ENCODE data around the gene AFM.

The AFM gene

DNA sequence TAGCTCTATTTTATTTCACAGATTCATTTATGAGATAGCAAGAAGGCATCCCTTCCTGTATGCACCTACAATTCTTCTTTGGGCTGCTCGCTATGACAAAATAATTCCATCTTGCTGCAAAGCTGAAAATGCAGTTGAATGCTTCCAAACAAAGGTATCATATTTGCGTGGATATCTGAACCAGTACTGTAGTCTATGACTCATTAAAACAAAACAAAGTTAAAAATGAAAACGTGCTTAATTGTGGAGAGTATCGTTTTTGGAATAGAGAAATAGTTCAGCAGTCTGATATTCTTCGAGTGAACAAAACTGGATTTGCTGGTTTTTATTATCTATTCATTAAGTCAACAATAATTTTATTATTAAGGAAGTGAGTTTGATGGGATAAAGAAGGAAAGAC is 39.3 kb upstream of the AFM start:
- ATAC-seq (replicated peaks) (no peak), DNase-seq (no peak)
- no peaks in the 10 kb centered on the region for H3K36me3 Mint-ChIP-seq
- no peaks in the 10 kb centered on the region for H3K9me3 Mint-ChIP-seq
- H3K4me3 Mint-ChIP-seq: no peak overlapping the region
- H3K27ac Mint-ChIP-seq: no peak overlapping the region
- peaks cover 3 to 4% of the 10 kb centered on the region in 2 donors for H3K27me3 Mint-ChIP-seq
- H3K4me1 Mint-ChIP-seq: no peaks in the 10 kb centered on the region

DNA sequence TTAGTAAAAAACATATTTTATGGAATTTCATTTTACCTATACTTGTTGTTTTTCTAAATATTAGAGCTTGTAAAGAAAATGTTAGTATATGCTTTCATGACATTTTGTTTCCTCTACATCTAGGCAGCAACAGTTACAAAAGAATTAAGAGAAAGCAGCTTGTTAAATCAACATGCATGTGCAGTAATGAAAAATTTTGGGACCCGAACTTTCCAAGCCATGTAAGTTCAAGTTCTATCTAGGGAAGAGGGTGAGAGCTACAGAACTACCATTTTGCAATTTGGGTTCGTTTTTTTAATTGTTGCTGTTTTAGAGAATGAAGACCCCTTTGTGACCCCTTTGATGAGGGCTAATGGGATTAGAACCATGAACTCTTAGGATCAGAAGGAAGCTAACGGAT is 38.3 kb upstream of the AFM start:
- ATAC-seq (replicated peaks): no peak
- DNase-seq: no peak
- Mint-ChIP-seq H3K9me3 (no peaks in the 10 kb centered on the region), H3K4me1 (no peaks in the 10 kb centered on the region), H3K4me3 (no peak overlapping the region), H3K27ac (no peak overlapping the region), H3K27me3 (peaks cover 4 to 8% of the 10 kb centered on the region in 2 donors), H3K36me3 (no peaks in the 10 kb centered on the region)

DNA sequence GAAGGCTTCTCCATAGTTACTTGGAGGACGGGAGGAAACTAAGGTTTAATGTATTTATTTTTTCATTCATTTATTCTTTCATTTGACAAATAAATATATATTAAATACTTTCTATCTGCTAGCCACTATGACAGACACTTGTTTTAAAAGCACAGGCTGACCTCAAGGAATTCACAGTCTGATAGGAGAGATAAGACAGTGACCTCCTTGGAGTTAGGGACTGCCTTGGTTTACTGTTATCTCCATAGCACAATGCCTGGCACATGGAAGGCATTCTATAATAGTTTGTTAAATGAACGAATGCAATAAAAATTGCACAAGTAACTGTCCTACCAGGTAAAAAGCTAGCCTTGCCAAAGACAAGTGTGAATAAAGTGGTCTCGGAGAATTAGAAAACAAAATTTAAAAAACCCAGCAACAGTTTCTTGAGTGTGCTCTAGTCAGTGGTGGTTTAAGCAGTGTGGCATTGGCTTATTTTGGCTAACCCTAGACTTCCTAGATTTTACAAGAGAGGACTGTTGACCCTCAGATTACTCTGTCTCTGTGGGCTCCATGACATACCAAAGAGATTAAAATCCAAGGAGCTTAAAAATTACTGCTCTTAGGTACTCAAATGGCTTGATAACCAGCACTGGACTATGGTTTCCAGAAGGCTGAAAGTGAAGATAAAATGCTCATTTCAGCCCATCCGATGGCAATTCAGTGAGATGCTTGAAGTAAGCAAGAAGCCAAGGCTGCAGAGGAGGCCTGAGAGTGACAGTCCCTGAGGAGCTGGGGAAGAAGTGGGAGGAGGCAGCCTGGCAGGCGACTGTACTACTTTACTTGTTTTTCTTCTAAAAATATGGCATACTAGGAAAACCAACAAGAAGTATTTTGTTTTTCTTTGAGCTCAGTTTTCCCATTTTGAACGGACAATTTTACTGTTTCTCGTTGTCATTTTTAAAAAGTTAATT is 35.9 kb upstream of the AFM start:
- Mint-ChIP-seq H3K36me3 (no peaks in the 10 kb centered on the region), H3K4me1 (no peaks in the 10 kb centered on the region), H3K4me3 (no peak overlapping the region), H3K9me3 (no peaks in the 10 kb centered on the region), H3K27me3 (peaks cover 4 to 8% of the 10 kb centered on the region in 2 donors), H3K27ac (no peak overlapping the region)
- DNase-seq: no peak
- no peak for ATAC-seq (replicated peaks)

DNA sequence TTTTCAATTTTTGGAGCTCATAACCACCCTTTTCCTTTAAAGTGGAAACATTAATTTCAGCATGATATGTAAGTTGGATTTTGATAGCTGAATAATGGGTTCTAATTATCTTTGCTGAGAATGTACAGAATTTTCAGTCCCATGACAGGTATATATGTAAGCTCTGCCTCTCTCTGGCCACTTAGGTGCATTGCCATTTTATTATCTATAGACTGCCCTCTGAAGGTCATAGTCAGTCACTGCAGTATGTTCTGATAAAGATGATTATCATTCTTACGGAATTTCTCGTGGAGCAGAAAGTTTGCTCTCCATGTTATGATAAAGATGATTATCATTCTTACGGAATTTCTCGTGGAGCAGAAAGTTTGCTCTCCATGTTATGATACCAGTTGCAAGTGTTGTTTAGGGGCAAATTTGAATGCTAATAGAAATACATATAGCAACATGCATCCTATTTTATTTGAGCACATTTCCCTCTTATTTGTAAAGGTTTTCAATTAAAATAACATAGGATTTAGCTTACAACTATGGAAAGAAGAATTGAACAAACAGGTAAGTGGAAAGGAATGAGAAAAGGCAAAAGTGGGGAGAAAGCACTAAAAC is 35.1 kb upstream of the AFM start:
- Mint-ChIP-seq H3K27me3 (peaks cover 4 to 8% of the 10 kb centered on the region in 2 donors), H3K4me1 (no peaks in the 10 kb centered on the region), H3K27ac (no peak overlapping the region), H3K4me3 (no peak overlapping the region), H3K9me3 (no peaks in the 10 kb centered on the region), H3K36me3 (no peaks in the 10 kb centered on the region)
- no peak for DNase-seq
- peak; percentile 87 to 93 for ATAC-seq (replicated peaks)

DNA sequence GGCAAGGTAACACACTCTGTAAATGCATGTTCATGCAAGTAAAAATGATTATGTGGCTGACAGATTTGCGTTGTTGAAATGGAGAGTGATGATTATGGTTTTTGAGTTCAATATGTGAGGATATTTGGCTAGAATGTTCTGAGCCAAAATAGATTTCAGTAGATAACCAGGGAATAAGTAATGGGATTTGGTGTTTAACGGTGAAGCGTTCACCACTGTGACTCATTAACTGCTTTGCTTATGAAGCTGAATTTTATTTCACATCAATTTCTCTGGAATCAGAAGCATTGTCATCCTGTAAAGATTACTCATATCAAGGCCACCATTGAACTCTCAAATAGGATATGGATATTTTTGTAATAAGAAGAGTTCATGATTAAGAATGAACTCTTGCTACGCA is 33.9 kb upstream of the AFM start:
- DNase-seq: no peak
- no peaks in the 10 kb centered on the region for H3K36me3 Mint-ChIP-seq
- no peak for ATAC-seq (replicated peaks)
- H3K9me3 Mint-ChIP-seq: no peaks in the 10 kb centered on the region
- no peaks in the 10 kb centered on the region for H3K4me1 Mint-ChIP-seq
- H3K27me3 Mint-ChIP-seq: peaks cover 4 to 13% of the 10 kb centered on the region in 2 donors
- no peak overlapping the region for H3K4me3 Mint-ChIP-seq
- H3K27ac Mint-ChIP-seq: no peak overlapping the region

DNA sequence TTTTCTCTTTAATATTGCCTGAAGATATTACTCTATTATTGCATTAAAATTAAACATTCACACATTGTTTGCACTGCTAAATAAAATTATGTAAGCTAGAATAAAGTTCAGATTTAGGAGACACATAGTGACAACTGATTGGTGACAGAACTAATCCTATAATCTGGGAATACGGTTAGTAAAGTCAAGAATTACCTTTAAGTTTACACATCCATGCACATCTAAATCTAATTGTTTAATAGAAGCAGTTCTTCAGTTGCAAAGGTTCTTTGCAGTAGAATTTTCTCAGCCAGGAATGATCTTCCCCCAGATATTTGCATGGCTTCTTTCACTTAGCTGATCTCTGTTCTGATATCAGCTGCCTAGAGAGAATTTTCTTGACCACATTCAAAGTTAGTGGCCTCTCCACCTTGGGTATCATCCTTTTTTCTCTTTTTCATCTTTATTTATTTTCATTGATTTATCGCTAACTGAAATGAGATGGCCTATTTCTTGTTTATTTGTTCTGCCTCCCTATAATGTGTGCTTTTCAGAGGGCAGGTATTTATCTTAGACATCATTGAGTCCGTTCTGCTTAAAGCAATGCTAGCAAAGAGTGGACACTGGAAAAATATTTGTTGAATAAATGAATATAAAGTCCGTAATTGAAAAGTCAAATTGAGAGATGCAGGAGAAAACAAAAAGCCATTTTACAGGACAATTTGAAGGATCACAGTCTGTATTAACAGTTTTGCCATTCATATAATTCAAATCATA is 32.9 kb upstream of the AFM start:
- no peak overlapping the region for H3K4me3 Mint-ChIP-seq
- H3K36me3 Mint-ChIP-seq: no peaks in the 10 kb centered on the region
- DNase-seq (no peak), ATAC-seq (replicated peaks) (no peak)
- H3K4me1 Mint-ChIP-seq: no peaks in the 10 kb centered on the region
- H3K9me3 Mint-ChIP-seq: no peaks in the 10 kb centered on the region
- H3K27ac Mint-ChIP-seq: no peak overlapping the region
- H3K27me3 Mint-ChIP-seq: peaks cover 4 to 15% of the 10 kb centered on the region in 2 donors

DNA sequence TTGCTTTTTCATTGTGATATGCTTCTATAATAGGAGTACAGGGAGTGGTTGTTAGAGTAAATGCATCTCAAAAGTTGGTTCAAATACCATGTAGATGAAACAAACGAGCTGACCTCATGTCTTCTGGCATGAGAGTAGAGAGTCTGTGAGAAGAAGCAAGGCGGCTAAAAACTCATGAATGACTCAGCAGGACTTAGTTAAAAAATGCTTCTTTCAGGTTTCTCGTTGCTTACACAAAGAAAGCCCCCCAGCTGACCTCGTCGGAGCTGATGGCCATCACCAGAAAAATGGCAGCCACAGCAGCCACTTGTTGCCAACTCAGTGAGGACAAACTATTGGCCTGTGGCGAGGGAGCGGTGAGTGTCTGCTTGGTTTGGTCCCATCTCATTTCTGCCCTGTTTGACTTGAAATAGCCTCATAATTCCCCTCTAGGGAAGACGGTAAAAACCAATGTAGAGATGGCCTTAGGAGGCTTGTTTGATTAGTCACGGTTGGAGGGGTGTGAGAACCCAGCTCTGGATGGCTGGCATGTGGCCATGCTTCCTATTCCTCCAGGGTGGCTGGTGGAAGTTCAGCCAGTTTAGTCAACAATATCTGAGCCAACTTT is 31.0 kb upstream of the AFM start:
- no peak for DNase-seq
- Mint-ChIP-seq H3K4me3 (no peak overlapping the region), H3K9me3 (no peaks in the 10 kb centered on the region), H3K4me1 (no peaks in the 10 kb centered on the region), H3K27me3 (peaks cover 4 to 15% of the 10 kb centered on the region in 2 donors), H3K36me3 (no peaks in the 10 kb centered on the region), H3K27ac (no peak overlapping the region)
- no peak for ATAC-seq (replicated peaks)

DNA sequence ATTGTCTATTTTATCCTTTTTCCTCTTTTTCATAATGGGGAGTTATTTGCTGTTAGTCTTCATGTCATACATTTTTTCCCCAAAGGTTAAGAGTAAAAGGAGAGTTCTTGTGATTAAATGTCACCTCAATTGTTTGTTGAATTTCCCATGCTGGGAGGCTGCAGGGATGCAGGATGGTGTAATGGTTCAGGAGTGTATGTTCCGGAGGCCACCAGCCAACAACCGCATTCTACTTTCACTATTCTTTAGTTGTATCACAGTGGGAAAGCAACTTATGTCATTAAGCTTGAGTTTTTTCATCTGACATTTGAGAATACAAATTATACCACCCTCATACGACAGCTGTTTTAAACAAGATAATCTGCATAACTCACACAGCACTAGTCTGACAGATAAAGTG is 30.1 kb upstream of the AFM start:
- no peaks in the 10 kb centered on the region for H3K36me3 Mint-ChIP-seq
- H3K4me3 Mint-ChIP-seq: no peak overlapping the region
- H3K27ac Mint-ChIP-seq: no peak overlapping the region
- ATAC-seq (replicated peaks) (no peak), DNase-seq (no peak)
- no peaks in the 10 kb centered on the region for H3K9me3 Mint-ChIP-seq
- no peaks in the 10 kb centered on the region for H3K4me1 Mint-ChIP-seq
- peaks cover 0 to 15% of the 10 kb centered on the region in 2 donors for H3K27me3 Mint-ChIP-seq

DNA sequence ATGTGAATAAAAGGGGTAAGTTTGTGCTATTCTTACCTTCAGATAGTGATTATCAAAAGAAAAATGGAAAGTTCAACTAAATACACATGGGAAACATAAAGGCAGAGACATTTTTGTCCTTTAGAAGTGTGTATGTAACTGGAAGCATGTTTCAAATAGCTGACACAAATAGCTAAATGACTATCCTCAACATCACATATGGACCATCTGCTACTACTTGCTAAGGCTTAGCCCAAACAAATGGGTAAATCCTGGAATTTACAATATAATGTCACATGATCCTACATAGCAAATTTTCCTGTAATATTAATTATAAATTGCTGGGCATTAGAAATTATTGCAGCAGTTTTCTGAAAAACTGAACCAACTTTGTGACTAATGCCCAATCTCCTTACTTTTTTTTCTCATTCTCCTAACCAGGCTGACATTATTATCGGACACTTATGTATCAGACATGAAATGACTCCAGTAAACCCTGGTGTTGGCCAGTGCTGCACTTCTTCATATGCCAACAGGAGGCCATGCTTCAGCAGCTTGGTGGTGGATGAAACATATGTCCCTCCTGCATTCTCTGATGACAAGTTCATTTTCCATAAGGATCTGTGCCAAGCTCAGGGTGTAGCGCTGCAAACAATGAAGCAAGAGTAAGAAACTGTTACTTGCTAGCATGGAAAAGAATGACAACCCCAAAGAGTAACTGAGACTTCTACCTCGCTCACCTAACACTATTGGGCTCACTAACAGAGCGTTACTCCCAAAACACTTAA is 29.4 kb upstream of the AFM start:
- H3K9me3 Mint-ChIP-seq: no peaks in the 10 kb centered on the region
- H3K36me3 Mint-ChIP-seq: no peaks in the 10 kb centered on the region
- no peak for DNase-seq
- peaks cover 0 to 17% of the 10 kb centered on the region in 2 donors for H3K27me3 Mint-ChIP-seq
- no peaks in the 10 kb centered on the region for H3K4me1 Mint-ChIP-seq
- no peak overlapping the region for H3K4me3 Mint-ChIP-seq
- ATAC-seq (replicated peaks): no peak
- no peak overlapping the region for H3K27ac Mint-ChIP-seq

DNA sequence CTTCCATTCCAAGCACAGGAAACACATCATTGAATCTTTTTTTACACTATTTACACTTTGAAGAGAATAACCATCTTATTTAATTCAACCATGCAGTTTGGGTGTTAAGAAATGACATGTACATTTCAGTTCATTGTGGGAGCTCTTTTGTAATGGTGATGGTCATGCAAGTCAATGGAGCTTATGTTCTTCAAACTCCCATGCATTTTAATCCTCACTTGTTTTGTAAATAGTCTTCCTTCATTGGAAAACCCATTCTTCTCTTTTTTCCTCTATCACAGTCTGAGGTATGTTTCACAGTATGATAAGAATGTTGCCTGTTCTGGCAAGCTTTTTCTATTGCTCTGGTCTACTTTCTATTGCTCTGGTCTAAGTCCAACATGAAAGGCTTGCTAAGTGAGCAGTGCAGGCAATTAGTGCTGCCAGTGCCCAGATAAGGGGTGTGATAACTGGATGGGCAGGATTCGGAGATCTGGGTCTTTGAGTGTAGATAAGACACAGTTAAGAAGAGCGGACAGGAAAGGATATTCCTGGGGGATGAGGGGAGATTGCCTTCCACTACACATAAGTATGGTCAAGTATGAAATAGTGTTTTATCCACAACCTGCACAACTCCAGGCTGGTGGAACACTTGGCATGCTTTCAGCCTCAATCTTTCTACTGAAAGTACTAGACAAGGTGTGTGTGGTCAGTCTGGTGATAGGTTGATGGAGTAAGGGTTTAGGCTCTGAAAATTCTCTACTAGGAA is 28.4 kb upstream of the AFM start:
- Mint-ChIP-seq H3K9me3 (no peaks in the 10 kb centered on the region), H3K27ac (no peak overlapping the region), H3K4me3 (no peak overlapping the region), H3K4me1 (no peaks in the 10 kb centered on the region), H3K36me3 (no peaks in the 10 kb centered on the region), H3K27me3 (peaks cover 6 to 12% of the 10 kb centered on the region in 2 donors)
- DNase-seq (no peak), ATAC-seq (replicated peaks) (no peak)

DNA sequence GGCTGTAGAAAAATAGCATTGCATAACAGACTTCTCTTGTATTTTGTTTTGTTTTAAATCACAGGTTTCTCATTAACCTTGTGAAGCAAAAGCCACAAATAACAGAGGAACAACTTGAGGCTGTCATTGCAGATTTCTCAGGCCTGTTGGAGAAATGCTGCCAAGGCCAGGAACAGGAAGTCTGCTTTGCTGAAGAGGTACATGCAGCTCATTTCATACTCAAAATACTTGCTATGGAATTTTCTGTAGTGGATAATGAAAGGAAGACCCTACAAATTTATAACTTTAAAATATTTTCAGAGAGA is 27.9 kb upstream of the AFM start:
- DNase-seq (no peak), ATAC-seq (replicated peaks) (no peak)
- Mint-ChIP-seq H3K27ac (no peak overlapping the region), H3K27me3 (peaks cover 6 to 12% of the 10 kb centered on the region in 2 donors), H3K36me3 (no peaks in the 10 kb centered on the region), H3K4me1 (no peaks in the 10 kb centered on the region), H3K9me3 (no peaks in the 10 kb centered on the region), H3K4me3 (no peak overlapping the region)

DNA sequence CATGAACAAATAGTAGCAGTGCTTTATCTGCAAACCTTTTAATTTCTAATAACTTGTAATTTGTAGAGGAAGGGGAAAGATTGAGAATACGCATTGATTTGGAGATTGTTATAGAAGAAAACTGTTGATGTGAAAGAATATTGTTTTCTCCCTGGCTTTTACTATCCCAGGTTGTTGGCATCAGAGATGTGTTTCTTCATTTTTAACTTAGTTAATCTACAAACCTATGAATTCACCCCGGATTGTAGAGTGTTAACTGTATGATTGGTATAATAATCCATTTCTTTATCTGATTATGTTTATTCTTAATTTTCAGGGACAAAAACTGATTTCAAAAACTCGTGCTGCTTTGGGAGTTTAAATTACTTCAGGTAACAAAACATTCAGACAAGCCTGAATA is 26.6 kb upstream of the AFM start:
- no peaks in the 10 kb centered on the region for H3K9me3 Mint-ChIP-seq
- no peak overlapping the region for H3K4me3 Mint-ChIP-seq

DNA sequence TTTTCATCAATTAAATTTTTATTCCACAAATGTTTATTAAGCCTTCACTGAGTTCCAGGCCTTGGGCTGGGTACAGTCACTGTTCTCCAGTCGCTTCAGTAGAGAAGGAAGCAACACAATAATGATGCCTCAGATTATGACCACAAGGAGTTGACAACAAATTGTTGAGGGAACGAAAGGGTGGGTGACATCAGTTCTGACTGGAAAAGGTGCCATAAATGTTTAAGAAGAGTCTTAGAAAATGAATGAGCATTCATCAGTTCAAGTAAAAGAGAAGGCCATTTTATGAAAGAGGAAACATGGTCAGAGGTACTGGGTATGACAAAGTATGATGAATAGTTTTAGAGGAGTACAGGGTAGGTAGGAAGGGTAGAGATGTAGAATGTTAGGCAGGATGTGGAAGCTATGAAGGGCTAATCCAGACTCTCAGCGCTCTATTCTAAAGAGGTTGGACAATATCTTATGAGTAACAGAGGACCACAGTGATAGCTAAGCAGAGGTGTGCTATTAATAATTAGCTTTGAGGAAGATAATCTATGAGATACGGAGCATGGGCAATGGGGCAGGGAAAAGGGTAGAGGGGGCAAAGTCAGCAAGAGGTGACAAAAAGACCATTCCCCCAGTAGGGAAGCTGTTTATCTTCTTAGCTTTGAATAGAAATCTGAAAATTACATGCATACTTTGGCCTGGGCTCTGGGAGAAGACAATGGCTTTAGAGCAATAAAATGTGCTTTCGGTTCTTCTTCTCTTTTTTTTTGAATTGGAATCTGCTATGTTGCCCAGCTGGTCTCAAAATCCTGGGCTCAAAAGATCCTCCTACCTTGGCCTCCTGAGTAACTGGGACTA is 25.1 kb upstream of the AFM start:
- no peak overlapping the region for H3K4me3 Mint-ChIP-seq
- no peak for ATAC-seq (replicated peaks)
- H3K27ac Mint-ChIP-seq: no peak overlapping the region
- no peaks in the 10 kb centered on the region for H3K9me3 Mint-ChIP-seq
- H3K27me3 Mint-ChIP-seq: peaks cover 12 to 16% of the 10 kb centered on the region in 2 donors
- no peaks in the 10 kb centered on the region for H3K4me1 Mint-ChIP-seq
- no peak for DNase-seq
- no peaks in the 10 kb centered on the region for H3K36me3 Mint-ChIP-seq

More for the DNA sequence above, 26.6 kb upstream of the AFM start:
- Mint-ChIP-seq H3K36me3 (no peaks in the 10 kb centered on the region), H3K27ac (no peak overlapping the region), H3K27me3 (peaks cover 6 to 12% of the 10 kb centered on the region in 2 donors), H3K4me1 (no peaks in the 10 kb centered on the region)
- DNase-seq (no peak), ATAC-seq (replicated peaks) (no peak)
